Ishikawa (cell line): Measurements from ENCODE around the gene BAZ1B.

ENCODE experiments used
- EP300 ChIP-seq: IDR thresholded peaks from 2 replicates; pipeline ENCODE4 v1.6.1; 2012; ENCODE audit warnings: borderline replicate concordance
- MAX ChIP-seq: IDR thresholded peaks from 2 replicates; pipeline ENCODE4 v1.6.1; 2012
- REST ChIP-seq: IDR thresholded peaks from 2 replicates; pipeline ENCODE4 v1.6.1; 2012; ENCODE audit warnings: low read depth, mild to moderate bottlenecking
- YY1 ChIP-seq: IDR thresholded peaks from 2 replicates; pipeline ENCODE4 v1.6.1; 2012; ENCODE audit warnings: low read depth

- TF ChIP-seq MAX (no peak), EP300 (no peak), YY1 (no peak), REST (no peak)
These were observed 85.0 kb downstream of the BAZ1B start for GRCh38 chr7:73437091-73437490.
